ENCODE results near the gene HS2ST1. TPM values are rescaled to one million over a fixed set of nuclear protein-coding genes. Genes with fewer than 3 reads are reported as not detected.

Gene HS2ST1
- total and polyA plus RNA-seq, 4 donors, result 4.1 to 45.3 (median 16.3) TPM

GRCh38 chr1:87106867-87107266 is 192.4 kb downstream of the HS2ST1 start:
- 90 to 91% methylated on average over 2 of the region's 2 CpGs for WGBS, 2 donors
- Histone ChIP-seq H3K36me3 (ENCODE audit: control insufficient read depth in 4 of 4, insufficient read depth in 4 of 4, low read length in 4 of 4) (peaks cover 0 to 4% (median 0%) of the 10 kb centered on the region in 4 donors), H3K4me3 (no peak overlapping the region), H3K4me1 (ENCODE audit: control insufficient read depth in 5 of 5, insufficient read depth in 5 of 5, low read length in 5 of 5) (peaks cover 0 to 28% (median 3%) of the 10 kb centered on the region in 5 donors), H3K9ac (ENCODE audit: insufficient read depth in 1 of 2, low read length in 2 of 2) (no peak overlapping the region), H3K9me3 (ENCODE audit: control insufficient read depth in 4 of 4, insufficient read depth in 3 of 4, low read length in 3 of 4) (no peaks in the 10 kb centered on the region), H3K27me3 (ENCODE audit: control insufficient read depth in 3 of 3, insufficient read depth in 3 of 3, low read length in 2 of 3) (no peaks in the 10 kb centered on the region), H3K27ac (ENCODE audit: low read depth in 1 of 2, low read length in 1 of 2) (no peak overlapping the region)
- DNase-seq, result no peak
- TF ChIP-seq CTCF (IDR thresholded peaks at IDR 0.05; ENCODE audit: control extremely low read depth, extremely low read depth), result no peak
- ATAC-seq (ENCODE audit: insufficient read depth, low FRiP score), result no peak

GRCh38 chr1:87108228-87108627 is 193.8 kb downstream of the HS2ST1 start:
- no peak for TF ChIP-seq CTCF (IDR thresholded peaks at IDR 0.05; ENCODE audit: control extremely low read depth, extremely low read depth)
- Histone ChIP-seq H3K4me3 (no peak overlapping the region), H3K36me3 (ENCODE audit: control insufficient read depth in 4 of 4, insufficient read depth in 4 of 4, low read length in 4 of 4) (peaks cover 0 to 4% (median 0%) of the 10 kb centered on the region in 4 donors), H3K27me3 (ENCODE audit: control insufficient read depth in 3 of 3, insufficient read depth in 3 of 3, low read length in 2 of 3) (no peaks in the 10 kb centered on the region), H3K27ac (ENCODE audit: low read depth in 1 of 2, low read length in 1 of 2) (no peak overlapping the region), H3K9me3 (ENCODE audit: control insufficient read depth in 4 of 4, insufficient read depth in 3 of 4, low read length in 3 of 4) (no peaks in the 10 kb centered on the region), H3K9ac (ENCODE audit: insufficient read depth in 1 of 2, low read length in 2 of 2) (no peak overlapping the region), H3K4me1 (ENCODE audit: control insufficient read depth in 5 of 5, insufficient read depth in 5 of 5, low read length in 5 of 5) (peaks cover 0 to 38% (median 8%) of the 10 kb centered on the region in 5 donors)
- WGBS, 2 donors, result 71 to 84% methylated on average over 1 of the region's 1 CpG
- DNase-seq, result no peak
- no peak for ATAC-seq (ENCODE audit: insufficient read depth, low FRiP score)

- WGBS, 2 donors, result 92 to 100% methylated on average over 1 of the region's 1 CpG
- Histone ChIP-seq H3K4me1 (ENCODE audit: control insufficient read depth in 5 of 5, insufficient read depth in 5 of 5, low read length in 5 of 5) (peaks cover 0 to 43% (median 8%) of the 10 kb centered on the region in 5 donors), H3K9me3 (ENCODE audit: control insufficient read depth in 4 of 4, insufficient read depth in 3 of 4, low read length in 3 of 4) (no peaks in the 10 kb centered on the region), H3K4me3 (no peak overlapping the region), H3K27me3 (ENCODE audit: control insufficient read depth in 3 of 3, insufficient read depth in 3 of 3, low read length in 2 of 3) (no peaks in the 10 kb centered on the region), H3K27ac (ENCODE audit: low read depth in 1 of 2, low read length in 1 of 2) (no peak overlapping the region), H3K9ac (ENCODE audit: insufficient read depth in 1 of 2, low read length in 2 of 2) (no peak overlapping the region), H3K36me3 (ENCODE audit: control insufficient read depth in 4 of 4, insufficient read depth in 4 of 4, low read length in 4 of 4) (peaks cover 0 to 4% (median 0%) of the 10 kb centered on the region in 4 donors)
- TF ChIP-seq CTCF (IDR thresholded peaks at IDR 0.05; ENCODE audit: control extremely low read depth, extremely low read depth), result no peak
- DNase-seq (no peak), ATAC-seq (ENCODE audit: insufficient read depth, low FRiP score) (no peak)
Observed at GRCh38 chr1:87108814-87109411, 194.5 kb downstream of the HS2ST1 start.

All from lung (tissue), 12 donors.